HepG2 (cell line): ENCODE data around the gene PMM2. TPM values are rescaled to one million over a fixed set of nuclear protein-coding genes. Genes with fewer than 3 reads are reported as not detected.
A peak's percentile ranks its signal among the peaks of the same experiment; 100 is the strongest.

Experiments
- ELF1 ChIP-seq: sonication (generic); formaldehyde crosslinking; IDR thresholded peaks from 2 replicates; pipeline ENCODE4 v1.4.0; 2020; ENCODE audit warnings: missing genetic modification reagents
- ELF3 ChIP-seq: IDR thresholded peaks from 2 replicates; pipeline ENCODE4 v1.6.1; 2016; ENCODE audit warnings: missing genetic modification reagents, missing compliant biosample characterization
- GFI1 ChIP-seq: sonication (generic); formaldehyde crosslinking; IDR thresholded peaks from 2 replicates; pipeline ENCODE4 v1.5.0; 2020; ENCODE audit warnings: missing genetic modification reagents, mild to moderate bottlenecking, borderline replicate concordance
- HES4 ChIP-seq: sonication (generic); formaldehyde crosslinking; IDR thresholded peaks from 2 replicates; pipeline ENCODE4 v1.9.0; 2021; ENCODE audit warnings: mild to moderate bottlenecking, missing genetic modification reagents, borderline replicate concordance
- HMG20A ChIP-seq: IDR thresholded peaks from 2 replicates; pipeline ENCODE4 v1.6.1; 2016; ENCODE audit warnings: borderline replicate concordance
- MIXL1 ChIP-seq: IDR thresholded peaks from 2 replicates; pipeline ENCODE4 v1.6.1; 2016
- SIX4 ChIP-seq: sonication (generic); formaldehyde crosslinking; IDR thresholded peaks from 2 replicates; pipeline ENCODE4 v1.4.0; 2020; ENCODE audit warnings: missing genetic modification reagents
- SNAPC2 ChIP-seq: sonication (generic); formaldehyde crosslinking; IDR thresholded peaks from 2 replicates; pipeline ENCODE4 v1.8.1; 2022; ENCODE audit warnings: mild to moderate bottlenecking, missing genetic modification reagents
- SPEN ChIP-seq: sonication (generic); formaldehyde crosslinking; IDR thresholded peaks from 2 replicates; pipeline ENCODE4 v1.5.1; 2020; ENCODE audit warnings: low read depth, mild to moderate bottlenecking, missing genetic modification reagents
- THYN1 ChIP-seq: sonication (generic); formaldehyde crosslinking; IDR thresholded peaks from 2 replicates; pipeline ENCODE4 v1.8.1; 2023; ENCODE audit warnings: low read depth, mild to moderate bottlenecking, moderate library complexity, missing genetic modification reagents, borderline replicate concordance
- ZNF44 ChIP-seq: sonication (generic); formaldehyde crosslinking; IDR thresholded peaks from 2 replicates; pipeline ENCODE4 v1.5.1; 2020; ENCODE audit warnings: mild to moderate bottlenecking, missing genetic modification reagents
- ZNF501 ChIP-seq: sonication (generic); formaldehyde crosslinking; IDR thresholded peaks from 2 replicates; pipeline ENCODE4 v1.5.1; 2020; ENCODE audit warnings: mild to moderate bottlenecking, moderate library complexity, missing genetic modification reagents
- ZNF788 ChIP-seq: sonication (generic); formaldehyde crosslinking; IDR thresholded peaks from 2 replicates; pipeline ENCODE4 v1.5.0; 2020; ENCODE audit warnings: mild to moderate bottlenecking, missing genetic modification reagents, borderline replicate concordance
- polyA plus RNA-seq, 8 experiments: library from polyadenylated mRNA; depleted of rRNA in 3 of 8; stranded (reverse) in 7 of 8; unstranded in 1 of 8; fragments of >200 nt; fragmentation: Illumina TruSeq in 4 of 8; extraction: Trizol in 4 of 8; gene quantifications; 2 replicates each; pipeline versions ENCODE4 v1.2.1 to v1.2.3, GENCODE V29; 2011 to 2016; ENCODE audit warnings: low read depth in 4 of 8, missing spikeins in 1 of 8, mixed read lengths in 1 of 8; ENCODE audit not compliant: insufficient read depth in 1 of 8
- total RNA-seq, 5 experiments: library from RNA; depleted of rRNA; stranded (reverse); fragments of >200 nt; fragmentation: Illumina TruSeq; extraction: Trizol; gene quantifications; 2 replicates each; pipeline ENCODE4 v1.2.3, GENCODE V29; 2016; ENCODE audit warnings: low read depth in 1 of 5
- TF ChIP-seq, protein P1 (sequence below): sonication (generic); formaldehyde crosslinking; IDR thresholded peaks from 2 replicates; pipeline ENCODE4 v1.5.0; 2020; ENCODE audit warnings: mild to moderate bottlenecking, missing genetic modification reagents, borderline replicate concordance
- TF ChIP-seq, protein P2 (sequence below): sonication (generic); formaldehyde crosslinking; IDR thresholded peaks from 2 replicates; pipeline ENCODE4 v1.9.0; 2021; ENCODE audit warnings: missing genetic modification reagents, borderline replicate concordance
- TF ChIP-seq, protein P3 (sequence below): sonication (generic); formaldehyde crosslinking; IDR thresholded peaks from 2 replicates; pipeline ENCODE4 v1.4.0; 2020; ENCODE audit warnings: missing genetic modification reagents
- TF ChIP-seq, protein P4 (sequence below): sonication (generic); formaldehyde crosslinking; IDR thresholded peaks from 2 replicates; pipeline ENCODE4 v1.5.0; 2020; ENCODE audit warnings: missing genetic modification reagents

Gene PMM2
- total and polyA plus RNA-seq, 2 of the 13 experiments (the other 11 are each of a cell fraction or from before 2014, with no cell fraction given), result 52.2 to 93.7 TPM

DNA sequence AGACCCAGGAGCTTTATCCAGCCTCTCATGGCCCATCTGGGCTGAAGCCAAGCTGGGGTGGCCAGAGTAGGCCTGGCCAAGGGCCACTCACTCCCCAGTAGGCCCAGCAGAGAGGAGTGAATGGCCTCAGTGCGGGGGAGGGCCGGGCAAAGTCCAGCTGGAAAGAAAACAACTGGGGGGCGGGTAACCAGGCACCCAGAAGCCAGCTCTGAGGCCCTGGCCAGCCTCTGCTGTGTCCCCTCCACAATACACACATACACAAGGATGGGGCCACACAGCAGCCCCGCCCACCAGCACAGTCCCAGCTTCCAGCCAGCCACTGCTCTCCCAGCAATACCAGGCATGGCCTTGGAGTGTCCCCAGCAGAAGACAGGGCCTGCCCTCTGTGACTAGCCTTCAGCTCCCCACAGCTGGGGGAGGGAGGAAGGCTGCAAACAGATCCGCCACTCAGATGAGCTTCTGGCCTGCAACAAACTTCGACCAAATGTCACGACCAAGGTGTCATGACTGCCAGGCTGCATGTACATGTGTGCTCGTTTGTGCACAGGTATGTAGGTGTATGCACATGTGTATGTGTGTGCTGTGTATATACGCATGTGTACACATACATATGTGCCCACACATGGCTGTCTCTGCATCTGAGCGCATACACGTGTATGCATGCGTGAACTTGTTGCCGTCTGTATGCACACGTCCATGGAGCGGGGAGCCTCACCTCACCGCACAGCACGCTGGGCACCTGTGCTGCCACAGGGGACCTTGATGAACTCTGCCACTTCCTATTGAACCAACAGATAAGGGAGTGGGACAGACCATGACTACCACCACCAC lies 66.2 kb downstream of the PMM2 start (continued):
- TF ChIP-seq, protein P1, sequence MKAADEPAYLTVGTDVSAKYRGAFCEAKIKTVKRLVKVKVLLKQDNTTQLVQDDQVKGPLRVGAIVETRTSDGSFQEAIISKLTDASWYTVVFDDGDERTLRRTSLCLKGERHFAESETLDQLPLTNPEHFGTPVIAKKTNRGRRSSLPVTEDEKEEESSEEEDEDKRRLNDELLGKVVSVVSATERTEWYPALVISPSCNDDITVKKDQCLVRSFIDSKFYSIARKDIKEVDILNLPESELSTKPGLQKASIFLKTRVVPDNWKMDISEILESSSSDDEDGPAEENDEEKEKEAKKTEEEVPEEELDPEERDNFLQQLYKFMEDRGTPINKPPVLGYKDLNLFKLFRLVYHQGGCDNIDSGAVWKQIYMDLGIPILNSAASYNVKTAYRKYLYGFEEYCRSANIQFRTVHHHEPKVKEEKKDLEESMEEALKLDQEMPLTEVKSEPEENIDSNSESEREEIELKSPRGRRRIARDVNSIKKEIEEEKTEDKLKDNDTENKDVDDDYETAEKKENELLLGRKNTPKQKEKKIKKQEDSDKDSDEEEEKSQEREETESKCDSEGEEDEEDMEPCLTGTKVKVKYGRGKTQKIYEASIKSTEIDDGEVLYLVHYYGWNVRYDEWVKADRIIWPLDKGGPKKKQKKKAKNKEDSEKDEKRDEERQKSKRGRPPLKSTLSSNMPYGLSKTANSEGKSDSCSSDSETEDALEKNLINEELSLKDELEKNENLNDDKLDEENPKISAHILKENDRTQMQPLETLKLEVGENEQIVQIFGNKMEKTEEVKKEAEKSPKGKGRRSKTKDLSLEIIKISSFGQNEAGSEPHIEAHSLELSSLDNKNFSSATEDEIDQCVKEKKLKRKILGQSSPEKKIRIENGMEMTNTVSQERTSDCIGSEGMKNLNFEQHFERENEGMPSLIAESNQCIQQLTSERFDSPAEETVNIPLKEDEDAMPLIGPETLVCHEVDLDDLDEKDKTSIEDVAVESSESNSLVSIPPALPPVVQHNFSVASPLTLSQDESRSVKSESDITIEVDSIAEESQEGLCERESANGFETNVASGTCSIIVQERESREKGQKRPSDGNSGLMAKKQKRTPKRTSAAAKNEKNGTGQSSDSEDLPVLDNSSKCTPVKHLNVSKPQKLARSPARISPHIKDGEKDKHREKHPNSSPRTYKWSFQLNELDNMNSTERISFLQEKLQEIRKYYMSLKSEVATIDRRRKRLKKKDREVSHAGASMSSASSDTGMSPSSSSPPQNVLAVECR (CRISPR knock-in tag), result peak; percentile 99
- 0 out of 2 replicates have a peak, but pooled peaks have one; percentile 93 for TF ChIP-seq ZNF44 (CRISPR knock-in tag)
- TF ChIP-seq, protein P2, sequence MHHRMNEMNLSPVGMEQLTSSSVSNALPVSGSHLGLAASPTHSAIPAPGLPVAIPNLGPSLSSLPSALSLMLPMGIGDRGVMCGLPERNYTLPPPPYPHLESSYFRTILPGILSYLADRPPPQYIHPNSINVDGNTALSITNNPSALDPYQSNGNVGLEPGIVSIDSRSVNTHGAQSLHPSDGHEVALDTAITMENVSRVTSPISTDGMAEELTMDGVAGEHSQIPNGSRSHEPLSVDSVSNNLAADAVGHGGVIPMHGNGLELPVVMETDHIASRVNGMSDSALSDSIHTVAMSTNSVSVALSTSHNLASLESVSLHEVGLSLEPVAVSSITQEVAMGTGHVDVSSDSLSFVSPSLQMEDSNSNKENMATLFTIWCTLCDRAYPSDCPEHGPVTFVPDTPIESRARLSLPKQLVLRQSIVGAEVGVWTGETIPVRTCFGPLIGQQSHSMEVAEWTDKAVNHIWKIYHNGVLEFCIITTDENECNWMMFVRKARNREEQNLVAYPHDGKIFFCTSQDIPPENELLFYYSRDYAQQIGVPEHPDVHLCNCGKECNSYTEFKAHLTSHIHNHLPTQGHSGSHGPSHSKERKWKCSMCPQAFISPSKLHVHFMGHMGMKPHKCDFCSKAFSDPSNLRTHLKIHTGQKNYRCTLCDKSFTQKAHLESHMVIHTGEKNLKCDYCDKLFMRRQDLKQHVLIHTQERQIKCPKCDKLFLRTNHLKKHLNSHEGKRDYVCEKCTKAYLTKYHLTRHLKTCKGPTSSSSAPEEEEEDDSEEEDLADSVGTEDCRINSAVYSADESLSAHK (CRISPR knock-in tag), result no peak
- peak; percentile 94 for TF ChIP-seq ELF3 (CRISPR knock-in tag)
- TF ChIP-seq MIXL1 (CRISPR knock-in tag), result peak; percentile 82
- TF ChIP-seq ZNF501 (CRISPR knock-in tag), result peak; percentile 99
- TF ChIP-seq SPEN (CRISPR knock-in tag), result peak; percentile 96
- peak; percentile 94; the same call in 1 of the 2 replicates for TF ChIP-seq SNAPC2
- 0 out of 2 replicates have a peak, but pooled peaks have one; percentile 91 for TF ChIP-seq THYN1
- peak; percentile 100 for TF ChIP-seq ZNF788
- peak; percentile 67; the same call in 1 of the 2 replicates for TF ChIP-seq SIX4 (CRISPR knock-in tag)
- TF ChIP-seq, protein P3, sequence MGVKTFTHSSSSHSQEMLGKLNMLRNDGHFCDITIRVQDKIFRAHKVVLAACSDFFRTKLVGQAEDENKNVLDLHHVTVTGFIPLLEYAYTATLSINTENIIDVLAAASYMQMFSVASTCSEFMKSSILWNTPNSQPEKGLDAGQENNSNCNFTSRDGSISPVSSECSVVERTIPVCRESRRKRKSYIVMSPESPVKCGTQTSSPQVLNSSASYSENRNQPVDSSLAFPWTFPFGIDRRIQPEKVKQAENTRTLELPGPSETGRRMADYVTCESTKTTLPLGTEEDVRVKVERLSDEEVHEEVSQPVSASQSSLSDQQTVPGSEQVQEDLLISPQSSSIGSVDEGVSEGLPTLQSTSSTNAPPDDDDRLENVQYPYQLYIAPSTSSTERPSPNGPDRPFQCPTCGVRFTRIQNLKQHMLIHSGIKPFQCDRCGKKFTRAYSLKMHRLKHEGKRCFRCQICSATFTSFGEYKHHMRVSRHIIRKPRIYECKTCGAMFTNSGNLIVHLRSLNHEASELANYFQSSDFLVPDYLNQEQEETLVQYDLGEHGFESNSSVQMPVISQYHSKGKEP, result peak; percentile 13; the same call in 1 of the 2 replicates
- TF ChIP-seq HES4, result no peak
- TF ChIP-seq, protein P4, sequence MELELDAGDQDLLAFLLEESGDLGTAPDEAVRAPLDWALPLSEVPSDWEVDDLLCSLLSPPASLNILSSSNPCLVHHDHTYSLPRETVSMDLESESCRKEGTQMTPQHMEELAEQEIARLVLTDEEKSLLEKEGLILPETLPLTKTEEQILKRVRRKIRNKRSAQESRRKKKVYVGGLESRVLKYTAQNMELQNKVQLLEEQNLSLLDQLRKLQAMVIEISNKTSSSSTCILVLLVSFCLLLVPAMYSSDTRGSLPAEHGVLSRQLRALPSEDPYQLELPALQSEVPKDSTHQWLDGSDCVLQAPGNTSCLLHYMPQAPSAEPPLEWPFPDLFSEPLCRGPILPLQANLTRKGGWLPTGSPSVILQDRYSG (CRISPR knock-in tag), result no peak; the same call in 1 of the 2 replicates
- TF ChIP-seq ELF1 (CRISPR knock-in tag), result peak; percentile 52
- peak; percentile 87 for TF ChIP-seq HMG20A (CRISPR knock-in tag)
- TF ChIP-seq GFI1 (CRISPR knock-in tag), result peak; percentile 74; the same call in 1 of the 2 replicates
